Heart right ventricle (tissue), 16 donors: ENCODE results near the gene SPATC1L. TPM values are rescaled to one million over a fixed set of nuclear protein-coding genes. Genes with fewer than 3 reads are reported as not detected.
"Not testable (repeated sequence)": the region's sequence is repeated elsewhere in the genome, so short reads cannot be mapped to it uniquely, and the experiment has no call there.

ENCODE experiments used
- ATAC-seq, 8 donors: fragments of 200-7000 bp; cut with Tn5 transposase; one replicate each; pipeline ENCODE4 v1.9.1; 2020; ENCODE audit warnings: mild to moderate bottlenecking in 8 of 8, moderate library complexity in 8 of 8, moderate number of reproducible peaks in 1 of 8
- DNase-seq, 2 donors: peaks; one replicate each; pipeline ENCODE4 v3.0.0-alpha.2; 2020
- H3K27ac ChIP-seq, 10 donors: fragments of 200-600 bp; sonication (generic) in 2 of 10; one replicate each; pipeline versions ENCODE4 v1.5.0 to v1.8.0; 2020 to 2022; ENCODE audit warnings: mild to moderate bottlenecking in 3 of 10
- H3K27me3 ChIP-seq, 7 donors: fragments of 200-600 bp; one replicate each; pipeline ENCODE4 v1.8.0; 2021 to 2022; ENCODE audit warnings: mild to moderate bottlenecking in 2 of 7
- H3K36me3 ChIP-seq, 9 donors: fragments of 200-600 bp; sonication (generic) in 1 of 9; one replicate each; pipeline versions ENCODE4 v1.5.0 to v1.8.0; 2020 to 2022; ENCODE audit warnings: mild to moderate bottlenecking in 2 of 9
- H3K4me1 ChIP-seq, 9 donors: fragments of 200-600 bp; sonication (generic) in 1 of 9; one replicate each; pipeline versions ENCODE4 v1.5.0 to v1.8.0; 2020 to 2022; ENCODE audit warnings: mild to moderate bottlenecking in 4 of 9
- H3K4me3 ChIP-seq, 10 donors: fragments of 200-600 bp; sonication (generic) in 2 of 10; one replicate each; pipeline versions ENCODE4 v1.5.0 to v1.8.0; 2020 to 2022; ENCODE audit warnings: mild to moderate bottlenecking in 7 of 10, moderate library complexity in 2 of 10
- H3K9me3 ChIP-seq, 11 donors: fragments of 200-600 bp in 10 of 11; sonication (generic) in 2 of 11; one replicate each; pipeline versions ENCODE4 v1.5.0 to v1.8.0; 2013 to 2022; ENCODE audit warnings: mild to moderate bottlenecking in 2 of 11, control low read depth in 1 of 11, moderate library complexity in 1 of 11
- CTCF ChIP-seq, 9 donors: fragments of 200-600 bp; sonication (generic) in 2 of 9; IDR thresholded peaks; one replicate each; pipeline versions ENCODE4 v1.5.0 to v1.8.0; 2021 to 2022; ENCODE audit warnings: antibody characterized with exemption in 9 of 9, mild to moderate bottlenecking in 5 of 9, moderate library complexity in 1 of 9
- WGBS, 2 donors: extraction: QIAGEN DNeasy Blood & Tissue Kit; methylation state at CpG; one replicate each; pipeline ENCODE4 v1.1.7; 2013; ENCODE audit warnings: inconsistent platforms in 1 of 2; 5-methylcytosine and 5-hydroxymethylcytosine counted together
- intact Hi-C, 10 donors: fragments of 100-400 bp; cut with DNase I; formaldehyde crosslinking; loops; one replicate each; pipeline versions ENCODE4 v1.11.1 to v1.14.2; 2022
- polyA plus RNA-seq, 2 donors: library from polyadenylated mRNA; stranded (reverse); fragments of 200-250 nt; gene quantifications; one replicate each; pipeline ENCODE4 v1.2.3, GENCODE V29; 2013
- total RNA-seq, 10 donors: library from RNA; stranded (reverse); fragmentation: NEBNext Ultra II Directional in 3 of 10; extraction: Animal tissue kit (Norgen Biotek cat#: 25700) in 3 of 10; gene quantifications; one replicate each; pipeline versions ENCODE4 v1.2.1 to v1.2.4, GENCODE V29; 2021 to 2023
- donor health status: Arrhythmogenic right ventricular cardiomyopathy.
- donor health status: ischemic (EF 13 %, LVEDD 7.1; RV severe dilation, severe dysfunction).
- donor health status: healthy with polysubstance abuse.
- donor health status: DM: no; HTN: yes; CAD: no.
- donor health status: DM: no; HTN: no; CAD: no.
- donor health status: ischemic (EF 25% LVEDD 6.9; RV normal size, moderate dysfunction).
- donor health status: ischemic (EF 25% LVEDD 5.7; RV mildly dilated, moderate dysfunction).
- donor health status: healthy.
- donor health status: DM: yes; HTN: yes; CAD: no.
- donor health status: Ischemic cardiomyopathy.
- donor health status: ischemic (EF 35%, LVEDD 5.7; RV mildly dilated, moderate dysfunction).
- donor health status: nonischemic (EF 11% LVEDD 7.7; RV severe dilation, severe dysfunction).
- donor health status: DM: yes; HTN: yes; CAD: no.
- donor health status: PGD.
- donor health status: ischemic (EF 29% LVEDD 5.4; RV normal size, mild dysfunction).
- donor health status: nonischemic (EF 23%, LVEDD 6.1; RV moderate dilation, normal function).

SPATC1L gene
- total and polyA plus RNA-seq, 12 donors = 4.7 to 14.6 (median 8.4) TPM

GRCh38 chr21:46148106-46148505 lies 36.2 kb downstream of the SPATC1L start:
- Histone ChIP-seq H3K4me3 (no peak overlapping the region), H3K27me3 (no peaks in the 10 kb centered on the region), H3K27ac (no peak overlapping the region), H3K4me1 (peaks cover 0 to 16% (median 11%) of the 10 kb centered on the region in 9 donors), H3K36me3 (no peaks in the 10 kb centered on the region), H3K9me3 (no peaks in the 10 kb centered on the region)
- ATAC-seq = no peak
- TF ChIP-seq CTCF (IDR thresholded peaks at IDR 0.05) = no peak
- no peak for DNase-seq
- WGBS, 2 donors = 91 to 94% methylated on average over 11 of the region's 11 CpGs
- intact Hi-C loops = loop anchor here in 4 of 10 donors (5.0 to 10.0 kb wide), 3 partner anchors 84 to 107 kb away; no protein-coding TSS in a partner anchor

GRCh38 chr21:46147429-46147828 lies 36.8 kb downstream of the SPATC1L start:
- H3K9me3 ChIP-seq, H3K27me3 ChIP-seq, H3K4me3 ChIP-seq, DNase-seq, H3K27ac ChIP-seq, ATAC-seq, H3K4me1 ChIP-seq, H3K36me3 ChIP-seq: not testable (repeated sequence)
- intact Hi-C loops = loop anchor here in 4 of 10 donors (5.0 to 10.0 kb wide), 3 partner anchors 85 to 107 kb away; no protein-coding TSS in a partner anchor
- 78 to 81% methylated on average over 12 of the region's 12 CpGs for WGBS, 2 donors
- TF ChIP-seq CTCF (IDR thresholded peaks at IDR 0.05) = peak in 8 of 9 donors; percentile 19 to 54 (median 50)

DNA sequence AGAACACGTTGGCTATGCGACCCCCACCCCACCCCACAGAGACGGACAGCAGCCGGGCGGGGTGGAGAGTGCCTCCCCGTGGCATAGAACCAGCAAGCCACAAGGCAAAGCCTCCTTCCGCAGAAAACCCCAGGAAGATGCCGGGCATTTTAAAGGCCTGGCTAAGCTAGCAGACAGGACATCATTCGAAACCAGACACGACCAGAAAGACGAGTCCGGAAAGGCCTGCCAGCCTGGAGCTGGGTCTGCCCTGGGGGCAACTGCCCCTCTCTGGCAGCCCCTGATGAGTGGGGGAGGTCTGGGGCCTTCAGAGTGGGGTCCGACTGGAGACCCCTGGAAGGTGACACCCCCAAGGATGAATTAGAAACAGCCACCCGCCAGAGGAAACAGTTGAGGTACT lies 37.4 kb downstream of the SPATC1L start:
- intact Hi-C loops = loop anchor here in 4 of 10 donors (5.0 to 10.0 kb wide), 3 partner anchors 85 to 108 kb away; no protein-coding TSS in a partner anchor
- ATAC-seq (no peak), DNase-seq (no peak)
- Histone ChIP-seq H3K4me3 (no peak overlapping the region), H3K4me1 (peaks cover 0 to 9% (median 5%) of the 10 kb centered on the region in 9 donors), H3K9me3 (no peaks in the 10 kb centered on the region), H3K36me3 (no peaks in the 10 kb centered on the region), H3K27me3 (no peaks in the 10 kb centered on the region), H3K27ac (no peak overlapping the region)
- TF ChIP-seq CTCF (IDR thresholded peaks at IDR 0.05) = no peak
- 80 to 85% methylated on average over 14 of the region's 14 CpGs for WGBS, 2 donors

GRCh38 chr21:46145840-46146691 lies 38.2 kb downstream of the SPATC1L start:
- 88 to 91% methylated on average over 37 to 60 of the region's 60 CpGs for WGBS, 2 donors
- no peak for TF ChIP-seq CTCF (IDR thresholded peaks at IDR 0.05)
- Histone ChIP-seq H3K36me3 (no peaks in the 10 kb centered on the region), H3K27ac (no peak overlapping the region), H3K9me3 (no peaks in the 10 kb centered on the region), H3K4me1 (peaks cover 0 to 9% (median 5%) of the 10 kb centered on the region in 9 donors), H3K27me3 (no peaks in the 10 kb centered on the region), H3K4me3 (no peak overlapping the region)
- intact Hi-C loops = loop anchor here in 4 of 10 donors (5.0 to 10.0 kb wide), 3 partner anchors 86 to 109 kb away; no protein-coding TSS in a partner anchor
- ATAC-seq = no peak
- peak in 1 of 2 donors; percentile 11 for DNase-seq
